Right atrium auricular region (tissue), 2 donors: ENCODE results near the gene EBF3. TPM values are rescaled to one million over a fixed set of nuclear protein-coding genes. Genes with fewer than 3 reads are reported as not detected.

ENCODE experiments used
- DNase-seq: peaks from one replicate; pipeline ENCODE4 v3.0.0-alpha.2; 2019; ENCODE audit warnings: low spot score
- H3K27ac ChIP-seq, 2 donors: fragments of 200-600 bp; sonication (generic); 1 replicate in 1 of 2; 2 replicates in 1 of 2; pipeline ENCODE4 v1.5.1; 2016 to 2019
- H3K27me3 ChIP-seq, 2 donors: fragments of 200-600 bp; sonication (generic); one replicate each; pipeline versions ENCODE4 v1.5.1 to v1.6.0; 2017 to 2019
- H3K36me3 ChIP-seq: fragments of 200-600 bp; sonication (generic); one replicate; pipeline ENCODE4 v1.5.1; 2016
- H3K4me1 ChIP-seq, 2 donors: fragments of 200-600 bp; sonication (generic); one replicate each; pipeline versions ENCODE4 v1.5.1 to v1.6.0; 2017 to 2019
- H3K4me3 ChIP-seq, 2 donors: fragments of 200-600 bp; sonication (generic); 1 replicate in 1 of 2; 2 replicates in 1 of 2; pipeline ENCODE4 v1.5.1; 2017 to 2019; ENCODE audit warnings: mild to moderate bottlenecking in 1 of 2, moderate library complexity in 1 of 2
- H3K9me3 ChIP-seq, 2 donors: fragments of 200-600 bp; sonication (generic); one replicate each; pipeline ENCODE4 v1.5.1; 2019
- CTCF ChIP-seq, 2 donors: fragments of 200-600 bp; sonication (generic); IDR thresholded peaks; one replicate each; pipeline ENCODE4 v1.5.1; 2019; ENCODE audit warnings: antibody characterized with exemption in 2 of 2
- total RNA-seq, 2 donors: library from RNA; depleted of rRNA; stranded (reverse); fragments of >200 nt; gene quantifications; one replicate each; pipeline ENCODE4 v1.1.0, GENCODE V29; 2016

Gene EBF3
- total RNA-seq, 2 donors from 2014 or later, result 5.8 to 6.9 TPM

GRCh38 chr10:129800796-129801340 is 163.2 kb downstream of the EBF3 start:
- Histone ChIP-seq H3K4me1 (no peaks in the 10 kb centered on the region), H3K4me3 (no peak overlapping the region), H3K27ac (no peak overlapping the region), H3K27me3 (no peaks in the 10 kb centered on the region), H3K36me3 (no peaks in the 10 kb centered on the region), H3K9me3 (peaks cover 0 to 37% of the 10 kb centered on the region in 2 donors)
- TF ChIP-seq CTCF (IDR thresholded peaks at IDR 0.05), result no peak
- DNase-seq, result no peak

GRCh38 chr10:129799942-129800341 is 164.1 kb downstream of the EBF3 start:
- H3K4me3 ChIP-seq, result no peak overlapping the region
- H3K36me3 ChIP-seq, result no peaks in the 10 kb centered on the region
- no peak for DNase-seq
- H3K9me3 ChIP-seq, result peaks cover 0 to 33% of the 10 kb centered on the region in 2 donors
- no peak for TF ChIP-seq CTCF (IDR thresholded peaks at IDR 0.05)
- H3K27ac ChIP-seq, result no peak overlapping the region
- H3K4me1 ChIP-seq, result no peaks in the 10 kb centered on the region
- H3K27me3 ChIP-seq, result no peaks in the 10 kb centered on the region

GRCh38 chr10:129796710-129797420 is 167.2 kb downstream of the EBF3 start:
- H3K4me1 ChIP-seq, result no peaks in the 10 kb centered on the region
- H3K27ac ChIP-seq, result no peak overlapping the region
- no peaks in the 10 kb centered on the region for H3K27me3 ChIP-seq
- TF ChIP-seq CTCF (IDR thresholded peaks at IDR 0.05), result no peak
- no peaks in the 10 kb centered on the region for H3K36me3 ChIP-seq
- peaks cover 0 to 14% of the 10 kb centered on the region in 2 donors for H3K9me3 ChIP-seq
- H3K4me3 ChIP-seq, result no peak overlapping the region
- no peak for DNase-seq

- no peaks in the 10 kb centered on the region for H3K36me3 ChIP-seq
- H3K9me3 ChIP-seq, result peaks cover 0 to 13% of the 10 kb centered on the region in 2 donors
- H3K4me3 ChIP-seq, result no peak overlapping the region
- no peak for DNase-seq
- no peaks in the 10 kb centered on the region for H3K4me1 ChIP-seq
- TF ChIP-seq CTCF (IDR thresholded peaks at IDR 0.05), result no peak
- H3K27ac ChIP-seq, result no peak overlapping the region
- no peaks in the 10 kb centered on the region for H3K27me3 ChIP-seq
Measured at GRCh38 chr10:129793996-129794395, 170.1 kb downstream of the EBF3 start.

- Histone ChIP-seq H3K4me3 (no peak overlapping the region), H3K4me1 (no peaks in the 10 kb centered on the region), H3K9me3 (peaks cover 0 to 8% of the 10 kb centered on the region in 2 donors), H3K27me3 (no peaks in the 10 kb centered on the region), H3K27ac (no peak overlapping the region), H3K36me3 (no peaks in the 10 kb centered on the region)
- DNase-seq, result no peak
- no peak for TF ChIP-seq CTCF (IDR thresholded peaks at IDR 0.05)
Measured at GRCh38 chr10:129793479-129793878, 170.6 kb downstream of the EBF3 start.
